NB4 (cell line): ENCODE results near the gene NUDT9.
"Not testable (repeated sequence)": the region's sequence is repeated elsewhere in the genome, so short reads cannot be mapped to it uniquely, and the experiment has no call there.

Experiments
- CTCF ChIP-seq: IDR thresholded peaks from one replicate; pipeline ENCODE4 v1.5.1; 2012; ENCODE audit warnings: low read depth, low read length
- POLR2A ChIP-seq: IDR thresholded peaks from 2 replicates; pipeline ENCODE4 v1.6.1; 2011; ENCODE audit warnings: mild to moderate bottlenecking; ENCODE audit not compliant: insufficient read length; ENCODE audit errors: extremely low read depth

- not testable (repeated sequence) for TF ChIP-seq CTCF, POLR2A
Measured at GRCh38 chr4:87491851-87492250, 69.5 kb downstream of the NUDT9 start.
